Glomerular endothelial cell (primary cell): ENCODE results near the gene TRMO. TPM values are rescaled to one million over a fixed set of nuclear protein-coding genes. Genes with fewer than 3 reads are reported as not detected.

Experiments used
- DNase-seq: peaks from one replicate; pipeline ENCODE4 v3.0.0-alpha.2; 2011; ENCODE audit warnings: low read depth, low spot score; ENCODE audit errors: extremely low read depth
- total RNA-seq: library from RNA; depleted of rRNA; stranded (reverse); fragments of >200 nt; gene quantifications from 2 replicates; pipeline ENCODE4 v1.2.3, GENCODE V29; 2015

The TRMO gene
- total RNA-seq, 1 donor from 2014 or later = 11.3 TPM

- DNase-seq = no peak
Measured at GRCh38 chr9:97906236-97906831, 16.0 kb downstream of the TRMO start.

DNA sequence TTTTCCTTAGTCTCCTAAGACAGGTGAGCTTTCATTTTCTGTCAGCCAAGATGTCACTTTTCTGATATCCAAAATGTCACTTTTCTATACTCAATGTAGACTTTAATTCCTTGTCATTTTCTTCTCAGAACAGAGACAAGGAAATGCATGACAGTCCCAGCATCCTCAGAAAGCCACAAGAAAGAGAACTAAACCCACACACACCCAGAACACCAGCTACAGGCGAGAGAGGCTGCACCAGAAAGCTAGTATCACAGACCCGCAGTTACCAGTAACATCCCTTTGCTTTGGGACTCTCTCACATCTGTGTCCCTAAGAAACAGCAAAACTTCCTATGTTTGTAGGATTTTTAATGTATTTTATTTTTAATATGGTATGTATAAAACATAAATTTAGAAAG lies 17.1 kb downstream of the TRMO start:
- no peak for DNase-seq

DNA sequence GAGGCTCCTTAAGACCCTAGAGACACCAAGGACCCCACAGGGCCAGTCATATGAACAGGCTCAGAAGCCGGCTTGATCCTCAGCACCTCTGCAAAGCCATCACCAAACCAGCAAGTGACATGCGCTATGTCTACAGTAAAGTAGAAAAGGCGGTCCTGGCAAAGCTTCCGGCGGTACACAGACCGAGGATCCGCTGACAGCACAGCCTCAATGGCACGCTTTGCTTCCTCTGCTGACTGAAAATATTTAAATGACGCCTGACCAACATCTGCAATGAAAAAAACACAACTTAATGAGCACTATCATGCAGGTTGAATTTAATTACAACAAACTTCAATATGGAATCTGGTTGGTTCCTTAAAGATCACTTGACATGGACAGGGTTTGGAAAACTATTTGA lies 17.6 kb downstream of the TRMO start:
- no peak for DNase-seq

- DNase-seq = no peak
Measured at GRCh38 chr9:97903177-97903576, 19.1 kb downstream of the TRMO start.

DNA sequence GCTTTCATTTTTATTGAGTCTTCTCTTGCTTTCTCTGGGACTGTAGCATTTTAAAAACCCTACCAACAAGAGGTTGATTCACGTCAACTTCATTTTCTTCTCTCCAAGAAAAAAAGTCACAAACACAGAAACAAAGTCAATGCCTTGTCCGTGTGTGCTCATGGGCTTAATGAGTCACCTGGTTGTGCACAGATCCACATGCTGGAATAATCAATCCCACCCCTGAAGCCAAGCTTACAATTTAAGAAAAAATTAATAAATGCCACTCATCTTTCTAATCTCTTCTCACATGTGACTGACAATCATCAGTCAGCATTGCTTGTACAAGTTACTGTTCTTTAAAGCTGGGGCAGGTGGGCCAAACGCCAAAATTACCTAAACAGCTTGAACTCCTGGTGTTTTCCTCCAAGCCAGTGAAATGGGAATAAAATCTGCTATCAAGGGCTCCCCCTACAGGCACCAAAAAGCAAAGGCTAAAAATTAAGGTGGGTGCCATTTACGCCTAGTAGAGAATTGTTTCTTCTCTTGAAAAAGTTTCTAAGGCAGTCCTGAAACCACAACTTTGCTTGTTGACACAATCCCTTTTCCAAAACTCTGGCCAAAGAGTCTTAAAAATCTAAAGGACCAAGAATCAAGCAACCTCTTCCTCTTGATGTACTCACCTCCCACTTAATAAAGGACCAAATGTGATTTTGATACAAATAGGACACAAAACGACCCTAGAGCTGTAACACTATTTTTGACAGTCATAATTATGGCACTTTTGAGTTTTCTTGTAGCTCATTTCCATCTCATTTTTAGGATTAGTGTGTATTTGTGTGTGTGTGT lies 21.3 kb downstream of the TRMO start:
- no peak for DNase-seq

GRCh38 chr9:97900103-97900737 lies 22.1 kb downstream of the TRMO start:
- DNase-seq = no peak

DNA sequence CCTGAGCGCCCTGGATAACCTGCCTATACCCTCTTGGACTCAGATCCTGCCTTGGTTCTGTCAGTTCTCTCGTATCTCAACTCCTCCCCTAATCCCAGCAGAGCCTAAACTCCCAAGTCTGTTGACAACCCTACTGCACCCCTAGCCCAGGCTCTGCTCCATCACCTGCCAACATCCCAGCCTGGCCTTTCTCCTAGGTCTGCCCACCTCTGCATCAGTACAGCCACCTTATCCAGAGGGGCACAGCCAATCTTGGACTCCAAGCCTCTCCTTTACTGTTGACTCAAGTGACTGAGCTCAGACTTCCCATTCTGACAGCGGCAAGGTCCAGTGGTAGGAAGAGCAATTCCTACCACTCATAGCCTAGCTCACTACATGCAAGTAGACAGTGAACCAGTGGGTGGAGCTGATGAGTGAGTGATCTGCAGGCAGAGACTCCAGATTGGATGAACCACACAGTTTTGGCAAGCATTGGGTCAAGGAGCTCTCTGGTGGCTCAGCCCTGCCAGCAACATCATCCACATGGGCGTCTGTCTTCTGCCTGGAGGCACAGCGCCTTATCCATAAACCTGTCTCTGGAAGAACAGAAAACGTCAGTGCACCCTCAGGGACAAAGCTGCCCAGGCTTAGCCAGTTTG lies 26.5 kb downstream of the TRMO start:
- DNase-seq = no peak

- DNase-seq = no peak
Measured at GRCh38 chr9:97895211-97895610, 27.1 kb downstream of the TRMO start.

DNA sequence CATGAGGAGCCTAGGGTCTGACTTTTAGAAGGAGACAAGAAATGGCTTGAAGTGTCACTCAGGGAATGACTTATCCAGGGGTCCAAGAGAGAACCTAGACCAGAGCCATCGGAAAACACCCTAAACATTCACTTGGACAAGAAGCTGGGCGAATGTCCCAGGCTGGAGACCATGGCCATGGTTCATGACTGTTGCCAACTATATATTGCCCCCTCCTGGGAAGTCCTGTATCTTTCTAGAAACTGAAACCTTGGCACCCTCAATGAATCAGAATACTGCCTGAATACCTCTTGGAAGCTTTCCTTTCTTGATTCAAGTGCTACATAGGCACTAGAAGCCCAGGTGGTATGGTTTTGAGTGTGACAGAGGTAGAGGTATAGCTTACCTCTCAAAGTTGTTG lies 29.9 kb downstream of the TRMO start:
- no peak for DNase-seq

DNA sequence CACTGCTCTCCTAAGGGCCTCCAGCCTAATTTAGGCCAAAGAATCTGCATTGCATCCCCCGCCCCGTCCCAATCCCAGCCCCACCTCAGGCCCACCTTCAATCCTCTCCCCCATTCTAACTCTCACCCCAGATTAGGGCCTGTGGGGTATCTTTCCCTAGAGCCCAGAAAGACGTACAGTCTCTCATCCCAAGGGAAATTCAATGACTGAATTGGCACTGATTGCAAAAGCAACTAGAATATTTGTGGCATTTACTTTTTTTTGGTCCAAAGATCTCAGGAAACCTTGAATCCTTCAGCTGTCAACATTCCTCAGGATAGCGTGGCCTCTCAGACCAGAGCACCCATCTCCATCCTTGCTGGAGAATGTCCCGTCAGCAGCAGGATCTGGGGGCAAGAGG lies 30.6 kb downstream of the TRMO start:
- no peak for DNase-seq

GRCh38 chr9:97889941-97890887 lies 32.1 kb downstream of the TRMO start:
- no peak for DNase-seq

DNA sequence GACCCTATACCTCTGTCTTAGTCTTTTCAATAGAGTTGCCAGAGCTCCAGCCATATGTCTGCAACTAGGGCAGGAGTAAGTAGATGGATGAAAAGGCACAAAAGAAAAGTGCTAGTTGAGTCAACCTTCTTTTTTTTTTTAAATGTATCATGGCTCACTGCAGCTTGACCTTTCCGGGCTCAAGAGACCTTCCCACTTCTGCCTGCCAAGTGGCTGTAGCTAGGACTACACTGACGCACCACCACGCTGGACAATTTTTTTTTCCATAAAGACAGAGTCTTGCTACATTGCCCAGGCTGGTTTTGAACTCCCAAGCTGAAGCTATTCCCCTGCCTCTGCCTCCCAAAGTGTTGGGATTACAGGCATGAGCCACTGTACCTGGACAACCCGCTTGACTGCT lies 42.0 kb downstream of the TRMO start:
- no peak for DNase-seq

- no peak for DNase-seq
Measured at GRCh38 chr9:97876061-97876460, 46.2 kb downstream of the TRMO start.

DNA sequence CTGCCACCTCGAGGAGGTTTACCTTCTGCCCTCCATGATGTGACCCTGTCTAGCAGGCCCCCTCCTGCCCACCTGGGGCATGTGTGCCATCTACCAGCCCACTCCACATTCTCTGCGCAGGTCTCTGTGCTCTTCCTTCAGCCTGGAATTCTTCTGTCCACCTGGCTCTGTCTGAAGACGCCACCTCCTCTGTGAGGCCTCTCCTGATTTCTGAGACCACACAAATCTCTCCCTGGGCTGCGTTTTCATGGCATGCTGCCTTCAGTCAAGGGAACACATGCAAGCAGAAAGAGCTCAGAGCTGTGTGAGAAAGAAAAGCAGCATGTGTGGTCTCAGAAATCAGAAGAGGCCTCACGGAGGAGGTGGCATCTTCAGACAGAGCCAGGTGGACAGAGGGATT lies 47.2 kb downstream of the TRMO start:
- no peak for DNase-seq

- DNase-seq = no peak
Measured at GRCh38 chr9:97874624-97875023, 47.7 kb downstream of the TRMO start.

DNA sequence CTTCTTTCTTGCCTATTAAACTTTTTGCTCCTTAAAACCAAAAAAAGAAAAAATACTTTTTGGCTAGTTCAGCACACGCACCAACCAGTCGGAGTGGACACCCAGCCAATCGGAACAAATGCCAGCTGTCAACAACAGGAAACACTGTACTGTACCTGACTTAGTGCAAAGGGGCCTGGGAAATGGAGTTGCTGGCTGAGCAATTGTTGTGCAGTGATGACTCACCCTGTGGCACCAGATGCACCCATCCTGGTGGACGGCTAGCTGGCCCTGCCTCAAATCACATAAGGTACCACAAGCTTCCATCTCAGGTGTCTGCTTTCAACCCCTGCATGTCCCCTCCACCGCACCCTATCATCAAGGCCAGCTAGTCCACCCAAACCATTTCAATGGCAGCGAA lies 48.4 kb downstream of the TRMO start:
- no peak for DNase-seq

GRCh38 chr9:97873425-97873824 lies 48.9 kb downstream of the TRMO start:
- DNase-seq = no peak

DNA sequence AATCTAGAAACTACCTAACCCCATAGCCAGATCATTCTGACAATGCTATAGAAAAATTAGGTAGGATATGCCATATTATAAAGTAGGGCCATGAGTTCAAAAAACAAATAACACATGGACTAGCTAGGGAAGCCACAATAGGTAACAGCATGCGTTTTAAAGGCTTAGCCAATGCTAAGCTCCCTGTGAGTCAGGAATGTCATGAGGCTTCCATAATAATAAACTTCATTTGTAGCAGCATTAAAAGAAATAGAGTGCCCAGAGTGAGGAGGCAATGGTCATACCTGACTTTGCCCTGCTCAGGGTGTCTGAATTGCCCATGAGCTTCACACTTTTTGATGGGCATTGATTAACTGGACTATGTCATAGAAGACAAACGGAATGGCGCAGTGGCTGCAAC lies 53.4 kb downstream of the TRMO start:
- no peak for DNase-seq

DNA sequence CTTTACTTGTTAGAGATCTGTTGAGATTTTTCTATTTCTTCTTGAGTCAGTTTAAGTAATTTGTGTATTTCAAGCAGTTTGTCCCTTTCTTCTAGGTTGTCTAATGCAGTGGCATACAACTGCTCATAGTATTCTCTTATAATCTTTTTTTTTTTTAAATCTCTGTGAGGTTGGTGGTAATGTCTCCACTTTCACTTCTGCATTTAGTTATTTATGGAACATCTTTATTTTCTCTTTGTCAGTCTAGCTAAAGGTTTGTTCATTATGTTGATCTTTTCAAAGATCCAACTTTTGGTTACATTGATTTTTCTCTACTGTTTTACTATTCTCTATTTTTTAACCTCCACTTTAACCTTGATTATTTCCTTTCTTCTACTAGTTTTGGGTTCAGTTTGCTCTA lies 55.5 kb downstream of the TRMO start:
- DNase-seq = no peak

DNA sequence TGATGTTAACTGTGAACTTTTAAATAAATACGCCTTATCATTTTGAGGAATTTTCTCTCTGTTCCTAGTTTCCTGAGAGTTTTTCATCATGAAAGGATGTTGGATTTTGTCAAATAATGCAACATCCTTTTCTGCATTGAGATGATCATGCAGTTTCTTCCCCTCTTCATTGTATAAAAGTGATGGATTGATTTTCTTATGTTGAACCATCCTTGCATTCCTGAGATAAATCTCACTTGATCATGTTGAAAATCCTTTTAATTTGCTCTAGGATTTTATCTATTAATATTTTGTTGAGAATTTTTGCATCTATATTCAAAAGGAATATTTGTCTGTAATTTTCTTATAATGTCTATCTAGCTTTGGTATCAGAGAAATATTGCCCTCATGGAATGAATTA lies 56.0 kb downstream of the TRMO start:
- DNase-seq = no peak

DNA sequence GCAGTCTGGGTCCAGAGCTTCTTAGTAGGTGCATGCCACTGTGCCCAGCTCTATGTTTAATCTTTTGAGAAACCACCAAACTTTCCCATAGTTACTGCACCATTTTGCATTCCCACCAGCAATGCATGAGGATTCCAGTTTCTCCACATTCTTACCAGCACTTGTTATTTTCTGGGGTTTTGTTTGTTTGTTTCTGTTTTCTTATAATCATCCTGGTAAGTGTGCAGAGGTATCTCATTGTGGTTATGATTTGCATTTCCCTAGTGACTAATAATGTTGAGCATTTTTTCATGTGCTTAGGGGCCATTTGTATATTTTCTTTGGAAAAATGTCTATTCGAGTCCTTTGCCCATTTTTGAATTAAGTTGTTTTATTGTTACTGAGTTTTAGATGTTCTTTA lies 57.9 kb downstream of the TRMO start:
- DNase-seq = no peak
